Aorta (tissue), 5 donors: Measurements from ENCODE around the gene HPS1. TPM values are rescaled to one million over a fixed set of nuclear protein-coding genes. Genes with fewer than 3 reads are reported as not detected.
A peak's percentile ranks its signal among the peaks of the same experiment; 100 is the strongest.

Experiments
- ATAC-seq: fragments of 200-7000 bp; cut with Tn5 transposase; one replicate; pipeline ENCODE4 v1.9.1; 2022; ENCODE audit warnings: moderate library complexity; ENCODE audit not compliant: low FRiP score
- DNase-seq, 2 donors: peaks; one replicate each; pipeline ENCODE4 v3.0.0-alpha.2; 2020
- H3K27ac ChIP-seq, 2 donors: one replicate each; pipeline ENCODE4 v1.5.1; 2013; ENCODE audit warnings: low read length in 2 of 2, mild to moderate bottlenecking in 2 of 2, moderate library complexity in 2 of 2, control low read depth in 1 of 2, inconsistent platforms in 1 of 2, low read depth in 1 of 2
- H3K27me3 ChIP-seq, 2 donors: one replicate each; pipeline ENCODE4 v1.6.1; 2013; ENCODE audit warnings: control low read depth in 1 of 2, low read length in 1 of 2, mild to moderate bottlenecking in 1 of 2, moderate library complexity in 1 of 2; ENCODE audit not compliant: insufficient read depth in 2 of 2, control insufficient read depth in 1 of 2
- H3K36me3 ChIP-seq, 2 donors: one replicate each; pipeline ENCODE4 v1.6.1; 2013; ENCODE audit warnings: control low read depth in 1 of 2, low read length in 1 of 2, mild to moderate bottlenecking in 1 of 2; ENCODE audit not compliant: insufficient read depth in 2 of 2, control insufficient read depth in 1 of 2
- H3K4me1 ChIP-seq, 2 donors: one replicate each; pipeline ENCODE4 v1.6.1; 2013; ENCODE audit warnings: low read length in 2 of 2, control low read depth in 1 of 2, mild to moderate bottlenecking in 1 of 2, moderate library complexity in 1 of 2; ENCODE audit not compliant: insufficient read depth in 2 of 2, control insufficient read depth in 1 of 2
- H3K4me3 ChIP-seq, 2 donors: one replicate each; pipeline ENCODE4 v1.5.1; 2013; ENCODE audit warnings: low read length in 2 of 2, control low read depth in 1 of 2, mild to moderate bottlenecking in 1 of 2
- H3K9me3 ChIP-seq: one replicate; pipeline ENCODE4 v1.6.1; 2013; ENCODE audit warnings: mild to moderate bottlenecking, low read length; ENCODE audit not compliant: control insufficient read depth
- WGBS, 2 donors: extraction: QIAGEN DNeasy Blood & Tissue Kit; methylation state at CpG; one replicate each; pipeline ENCODE4 v1.1.7; 2013; 5-methylcytosine and 5-hydroxymethylcytosine counted together
- intact Hi-C, 2 donors: fragments of 100-400 bp; cut with DNase I; formaldehyde crosslinking; loops; one replicate each; pipeline versions ENCODE4 v1.14.2 to v1.15.0; 2022
- polyA plus RNA-seq, 2 donors: library from polyadenylated mRNA; stranded (reverse); fragments of 200-250 nt; gene quantifications; one replicate each; pipeline ENCODE4 v1.2.3, GENCODE V29; 2013
- total RNA-seq, 2 donors: library from RNA; stranded (reverse); fragmentation: NEBNext Ultra II Directional; extraction: Animal tissue kit (Norgen Biotek cat#: 25700); gene quantifications; one replicate each; pipeline ENCODE4 v1.2.1, GENCODE V29; 2021
- donor health status: healthy with polysubstance abuse.
- donor health status: Bipolar disorder and iron deficiency.
- donor health status: DM: no; HTN: no; CAD: no.
- donor health status: DM: no; HTN: no; CAD: no.
- donor health status: DM: yes; HTN: yes; CAD: no.

Gene HPS1
- total and polyA plus RNA-seq, 4 donors = 40.8 to 75.4 (median 52.4) TPM

- intact Hi-C loops = no loop called here
- H3K4me1 ChIP-seq = no peaks in the 10 kb centered on the region
- no peaks in the 10 kb centered on the region for H3K27me3 ChIP-seq
- no peaks in the 10 kb centered on the region for H3K9me3 ChIP-seq
- peak overlapping the region in 1 of 2 donors; percentile 20 for H3K27ac ChIP-seq
- H3K4me3 ChIP-seq = no peak overlapping the region
- no peak for DNase-seq
- WGBS, 2 donors = 62 to 66% methylated on average over 10 of the region's 10 CpGs
- no peak for ATAC-seq
- H3K36me3 ChIP-seq = peaks cover 0 to 3% of the 10 kb centered on the region in 2 donors
Measured at GRCh38 chr10:98445200-98445812, 1.4 kb downstream of the HPS1 start.

- H3K36me3 ChIP-seq = peaks cover 0 to 3% of the 10 kb centered on the region in 2 donors
- intact Hi-C loops = no loop called here
- WGBS, 2 donors = 86 to 93% methylated on average over 9 of the region's 9 CpGs
- ATAC-seq (no peak), DNase-seq (no peak)
- H3K4me1 ChIP-seq = no peaks in the 10 kb centered on the region
- no peak overlapping the region for H3K4me3 ChIP-seq
- no peaks in the 10 kb centered on the region for H3K9me3 ChIP-seq
- H3K27ac ChIP-seq = no peak overlapping the region
- no peaks in the 10 kb centered on the region for H3K27me3 ChIP-seq
Measured at GRCh38 chr10:98444314-98445006, 2.3 kb downstream of the HPS1 start.

DNA sequence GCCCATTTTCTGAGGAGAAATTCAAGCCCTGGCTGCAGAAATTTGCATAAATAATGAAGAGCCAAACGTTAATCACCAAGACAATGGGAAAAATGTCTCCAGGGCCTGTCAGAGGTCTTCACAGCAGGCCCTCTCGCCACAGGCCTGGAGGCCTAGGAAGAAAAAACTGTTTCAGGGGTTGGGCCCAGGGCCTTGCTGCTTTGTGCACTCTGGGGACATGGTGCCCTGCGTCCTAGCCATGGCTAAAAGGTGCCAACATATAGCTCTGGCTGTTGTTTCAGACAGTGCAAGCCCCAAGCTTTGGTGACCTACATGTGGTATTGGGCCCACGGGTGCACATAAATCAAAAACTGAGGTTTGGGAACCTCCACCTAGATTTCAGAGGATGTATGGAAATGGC lies 8.0 kb downstream of the HPS1 start:
- no peaks in the 10 kb centered on the region for H3K27me3 ChIP-seq
- H3K36me3 ChIP-seq = peaks cover 0 to 12% of the 10 kb centered on the region in 2 donors
- no peak overlapping the region for H3K4me3 ChIP-seq
- H3K9me3 ChIP-seq = no peaks in the 10 kb centered on the region
- ATAC-seq (no peak), DNase-seq (peak in 1 of 2 donors; percentile 52)
- WGBS, 2 donors = 92 to 94% methylated on average over 4 of the region's 4 CpGs
- intact Hi-C loops = no loop called here
- no peaks in the 10 kb centered on the region for H3K4me1 ChIP-seq
- no peak overlapping the region for H3K27ac ChIP-seq

DNA sequence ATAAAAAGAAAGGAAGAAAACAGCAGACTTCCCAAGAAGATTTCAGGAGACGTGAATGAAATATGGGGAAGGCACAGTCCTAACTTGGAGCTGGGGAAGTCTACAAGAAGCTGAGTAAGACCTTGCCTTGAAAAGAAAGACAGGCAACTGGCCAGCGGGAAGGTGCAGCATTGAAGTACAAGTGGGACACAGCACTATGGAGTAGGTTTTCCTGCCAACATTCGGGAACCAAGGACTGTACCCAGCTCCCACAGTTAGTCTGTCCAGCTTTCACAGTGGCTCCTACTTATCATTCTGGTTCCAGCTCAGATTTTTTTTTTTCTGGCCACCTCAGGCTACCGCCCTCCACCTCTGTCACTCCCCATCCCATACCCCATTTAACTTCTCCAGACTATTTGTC lies 10.0 kb downstream of the HPS1 start:
- H3K27me3 ChIP-seq = no peaks in the 10 kb centered on the region
- intact Hi-C loops = no loop called here
- no peaks in the 10 kb centered on the region for H3K9me3 ChIP-seq
- DNase-seq (no peak), ATAC-seq (no peak)
- H3K36me3 ChIP-seq = peaks cover 0 to 12% of the 10 kb centered on the region in 2 donors
- WGBS, 2 donors = 73 to 84% methylated on average over 4 of the region's 4 CpGs
- H3K4me1 ChIP-seq = no peaks in the 10 kb centered on the region
- no peak overlapping the region for H3K4me3 ChIP-seq
- H3K27ac ChIP-seq = no peak overlapping the region

DNA sequence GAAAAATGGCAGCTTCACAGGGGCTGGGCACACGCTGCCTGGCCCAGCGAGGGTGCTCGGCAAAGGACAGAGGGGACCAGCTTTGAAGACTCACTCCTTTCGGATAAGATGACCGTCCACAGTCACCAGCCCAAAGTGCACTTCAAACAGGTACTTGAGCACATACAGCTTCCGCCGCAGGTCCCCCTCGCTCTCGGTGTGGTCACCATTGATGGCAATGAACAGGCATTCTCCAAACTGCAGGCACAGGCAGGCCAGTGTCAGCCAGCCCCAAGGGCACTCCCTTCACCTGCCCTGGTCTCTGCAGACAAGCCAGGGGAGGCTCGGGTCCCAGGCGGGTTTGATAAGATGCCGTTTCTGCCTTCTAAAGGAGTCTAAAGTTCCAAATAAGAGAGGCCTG lies 11.6 kb downstream of the HPS1 start:
- 93 to 97% methylated on average over 12 of the region's 12 CpGs for WGBS, 2 donors
- no peak overlapping the region for H3K27ac ChIP-seq
- DNase-seq (no peak), ATAC-seq (no peak)
- intact Hi-C loops = no loop called here
- no peak overlapping the region for H3K4me3 ChIP-seq
- peaks cover 0 to 18% of the 10 kb centered on the region in 2 donors for H3K36me3 ChIP-seq
- no peaks in the 10 kb centered on the region for H3K27me3 ChIP-seq
- no peaks in the 10 kb centered on the region for H3K9me3 ChIP-seq
- no peaks in the 10 kb centered on the region for H3K4me1 ChIP-seq

DNA sequence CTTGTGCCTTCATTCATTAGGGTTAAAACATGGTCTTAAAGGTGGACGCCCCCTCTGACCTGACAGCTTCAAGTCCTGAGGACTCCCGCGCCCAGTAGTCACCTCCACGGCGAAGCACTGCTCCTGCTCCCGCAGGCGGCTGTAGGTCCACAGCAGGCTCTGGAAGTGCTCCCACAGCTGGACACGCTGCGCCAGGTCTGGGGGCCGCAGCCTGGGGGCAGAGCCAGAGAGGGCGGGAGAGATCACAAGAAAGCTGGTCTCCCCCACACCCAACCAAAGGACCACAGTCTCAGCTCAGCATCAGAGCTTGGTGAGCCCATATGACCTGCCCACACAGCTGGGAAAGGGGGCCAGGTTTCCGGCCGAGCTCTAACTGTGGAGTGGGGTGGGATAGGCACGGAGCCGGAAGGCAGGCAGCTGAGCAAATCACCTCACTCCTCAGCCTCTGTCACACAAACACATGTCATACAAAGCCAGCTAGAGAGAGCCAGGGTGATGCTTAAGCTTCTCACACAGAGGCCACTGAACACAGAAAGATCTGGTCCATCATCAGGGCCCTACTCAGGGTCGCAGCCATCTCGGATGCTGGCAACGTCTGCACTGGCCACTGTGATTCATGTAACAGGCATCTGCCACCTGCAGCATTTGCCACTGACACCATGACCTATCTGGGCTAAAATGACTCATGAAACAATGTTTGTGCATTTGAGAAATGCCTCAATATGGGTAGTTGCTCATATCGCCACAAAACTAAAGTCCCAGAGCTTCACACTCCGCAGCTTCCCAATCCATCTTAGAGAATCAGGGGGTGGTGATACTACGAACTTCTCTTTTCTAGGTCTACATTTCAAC lies 12.6 kb downstream of the HPS1 start:
- Histone ChIP-seq H3K27me3 (no peaks in the 10 kb centered on the region), H3K9me3 (no peaks in the 10 kb centered on the region), H3K27ac (no peak overlapping the region), H3K36me3 (peaks cover 0 to 21% of the 10 kb centered on the region in 2 donors), H3K4me1 (no peaks in the 10 kb centered on the region), H3K4me3 (no peak overlapping the region)
- ATAC-seq (no peak), DNase-seq (no peak)
- intact Hi-C loops = no loop called here
- 96% methylated on average over 21 of the region's 21 CpGs for WGBS, 2 donors

- Histone ChIP-seq H3K4me1 (no peaks in the 10 kb centered on the region), H3K27me3 (no peaks in the 10 kb centered on the region), H3K4me3 (no peak overlapping the region), H3K36me3 (peaks cover 0 to 21% of the 10 kb centered on the region in 2 donors), H3K27ac (no peak overlapping the region), H3K9me3 (no peaks in the 10 kb centered on the region)
- 98 to 100% methylated on average over 1 of the region's 1 CpG for WGBS, 2 donors
- no peak for ATAC-seq
- intact Hi-C loops = no loop called here
- no peak for DNase-seq
Measured at GRCh38 chr10:98433371-98433770, 13.4 kb downstream of the HPS1 start.

GRCh38 chr10:98432330-98432729 lies 14.4 kb downstream of the HPS1 start:
- no peak for ATAC-seq
- no peak overlapping the region for H3K27ac ChIP-seq
- H3K4me1 ChIP-seq = no peaks in the 10 kb centered on the region
- H3K9me3 ChIP-seq = no peaks in the 10 kb centered on the region
- no peaks in the 10 kb centered on the region for H3K27me3 ChIP-seq
- WGBS, 2 donors = 54 to 97% methylated on average over 1 of the region's 1 CpG
- DNase-seq = no peak
- peaks cover 0 to 21% of the 10 kb centered on the region in 2 donors for H3K36me3 ChIP-seq
- intact Hi-C loops = no loop called here
- no peak overlapping the region for H3K4me3 ChIP-seq
